K562 (cell line): ENCODE results near the gene ANKRD49. TPM values are rescaled to one million over a fixed set of nuclear protein-coding genes. Genes with fewer than 3 reads are reported as not detected.

Experiments used
- CBX3 ChIP-seq, 2 experiments: IDR thresholded peaks; 1 replicate in 1 of 2; 2 replicates in 1 of 2; pipeline ENCODE4 v1.6.1; 2012; ENCODE audit warnings: inconsistent platforms in 2 of 2, low read length in 2 of 2, borderline replicate concordance in 1 of 2, control low read depth in 1 of 2
- MCM2 ChIP-seq: fragments of 450-650 bp; IDR thresholded peaks from 2 replicates; pipeline ENCODE4 v1.6.1; 2017; ENCODE audit warnings: low read depth, mild to moderate bottlenecking
- MCM7 ChIP-seq, 2 experiments: fragments of 450-650 bp; IDR thresholded peaks; 2 replicates each; pipeline ENCODE4 v1.6.1; 2016 to 2018
- RBM17 ChIP-seq: fragments of 200-400 bp; formaldehyde crosslinking; IDR thresholded peaks from 2 replicates; pipeline ENCODE4 v1.6.1; 2017; ENCODE audit warnings: low read depth, mild to moderate bottlenecking, low read length, borderline replicate concordance
- RERE ChIP-seq: sonication (generic); formaldehyde crosslinking; IDR thresholded peaks from 2 replicates; pipeline ENCODE4 v1.8.0; 2023; ENCODE audit warnings: missing genetic modification reagents, mild to moderate bottlenecking, borderline replicate concordance
- SAP30 ChIP-seq: fragments of 200-600 bp; sonication (generic); IDR thresholded peaks from 2 replicates; pipeline ENCODE4 v1.6.1; 2012; ENCODE audit warnings: borderline replicate concordance, low read depth, mild to moderate bottlenecking, moderate library complexity, low read length, control low read depth, inconsistent platforms; ENCODE audit not compliant: insufficient read depth, poor library complexity, severe bottlenecking
- ZBTB34 ChIP-seq: fragments of 250-450 bp; sonication (Bioruptor Pico); IDR thresholded peaks from 2 replicates; pipeline ENCODE4 v1.8.0; 2021; ENCODE audit warnings: mild to moderate bottlenecking, moderate library complexity
- ZNF280B ChIP-seq: fragments of 250-450 bp; sonication (Bioruptor Pico); IDR thresholded peaks from 2 replicates; pipeline ENCODE4 v1.5.1; 2021; ENCODE audit warnings: mild to moderate bottlenecking
- ZNF583 ChIP-seq: fragments of 250-450 bp; sonication (Bioruptor Pico); IDR thresholded peaks from 2 replicates; pipeline ENCODE4 v1.4.0; 2020
- polyA plus RNA-seq, 8 experiments: library from polyadenylated mRNA; depleted of rRNA in 4 of 8; stranded (reverse) in 5 of 8; unstranded in 3 of 8; fragments of >200 nt; fragmentation: Nextera tagmentation in 2 of 8; fragmentation: Illumina TruSeq in 1 of 8; extraction: Ambion mirVana in 2 of 8; extraction: Trizol in 1 of 8; gene quantifications; 2 replicates each; pipeline versions ENCODE4 v1.2.1 to v1.2.3, GENCODE V29; 2011 to 2014; ENCODE audit warnings: inconsistent platforms in 1 of 8, missing spikeins in 1 of 8
- total RNA-seq, 7 experiments: library from RNA; depleted of rRNA in 6 of 7; stranded (reverse); fragments of >200 nt in 6 of 7; fragmentation: Illumina TruSeq in 2 of 7; extraction: Trizol in 2 of 7; gene quantifications; 2 replicates each; pipeline versions ENCODE4 v1.2.1 to v1.2.3, GENCODE V29; 2011 to 2021; ENCODE audit warnings: low replicate concordance in 1 of 7

The ANKRD49 gene
- total and polyA plus RNA-seq, 9 of the 15 experiments (the other 6 are each of a cell fraction or from before 2014, with no cell fraction given) = 13.4 to 43.5 (median 30.6) TPM

GRCh38 chr11:94493281-94494125 is at the start of gene ANKRD49, which contains the start of gene MRE11 (continued):
- TF ChIP-seq ZBTB34 (CRISPR knock-in tag) (no peak), CBX3 (IDR thresholded peaks at IDR 0.05; ENCODE audit: borderline replicate concordance in 1 of 2, low read length in 2 of 2) (no peak), RBM17 (no peak), MCM7 (IDR thresholded peaks at IDR 0.05) (no peak), ZNF280B (no peak), ZNF583 (no peak), SAP30 (peak; percentile 44), RERE (CRISPR knock-in tag) (no peak), MCM2 (no peak)
